ENCODE results near the gene FUT2.

FUT2 gene

DNA sequence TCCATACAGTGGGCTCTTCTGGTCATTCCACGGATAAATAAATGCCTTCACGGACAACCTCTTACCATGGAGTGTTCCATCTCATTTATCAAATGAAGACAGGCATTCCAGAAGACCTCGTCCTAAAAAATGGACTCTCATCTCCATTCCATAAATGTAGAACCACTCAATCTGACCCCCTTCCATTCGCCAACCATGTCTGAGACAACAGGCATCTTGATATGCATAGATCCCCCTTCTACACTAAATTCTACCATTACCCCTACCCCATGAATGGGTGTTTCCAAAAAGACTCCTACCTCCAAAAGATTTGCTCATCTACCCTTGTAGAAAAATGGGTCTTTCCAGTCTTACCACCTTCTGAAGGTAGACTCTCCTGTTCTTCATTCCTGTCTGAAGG is 35.7 kb downstream of the FUT2 start:
- DNase-seq = no peak

DNA sequence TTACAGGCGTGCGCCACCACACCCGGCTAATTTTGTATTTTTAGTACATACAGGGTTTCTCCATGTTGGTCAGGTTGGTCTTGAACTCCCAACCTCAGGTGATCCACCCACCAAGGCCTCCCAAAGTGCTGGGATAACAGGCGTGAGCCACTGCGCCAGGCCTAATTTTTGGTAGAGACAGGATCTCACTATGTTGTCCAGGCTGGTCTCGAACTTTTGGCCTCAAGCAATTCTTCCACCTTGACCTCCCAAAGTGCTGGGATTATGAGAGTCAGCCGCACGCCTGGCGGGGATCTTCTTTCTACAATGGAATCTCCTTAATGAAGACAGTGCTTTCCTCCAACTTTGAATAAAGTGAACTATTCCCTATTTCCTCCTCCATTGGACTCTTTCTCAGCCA is 38.9 kb downstream of the FUT2 start:
- DNase-seq = no peak

DNA sequence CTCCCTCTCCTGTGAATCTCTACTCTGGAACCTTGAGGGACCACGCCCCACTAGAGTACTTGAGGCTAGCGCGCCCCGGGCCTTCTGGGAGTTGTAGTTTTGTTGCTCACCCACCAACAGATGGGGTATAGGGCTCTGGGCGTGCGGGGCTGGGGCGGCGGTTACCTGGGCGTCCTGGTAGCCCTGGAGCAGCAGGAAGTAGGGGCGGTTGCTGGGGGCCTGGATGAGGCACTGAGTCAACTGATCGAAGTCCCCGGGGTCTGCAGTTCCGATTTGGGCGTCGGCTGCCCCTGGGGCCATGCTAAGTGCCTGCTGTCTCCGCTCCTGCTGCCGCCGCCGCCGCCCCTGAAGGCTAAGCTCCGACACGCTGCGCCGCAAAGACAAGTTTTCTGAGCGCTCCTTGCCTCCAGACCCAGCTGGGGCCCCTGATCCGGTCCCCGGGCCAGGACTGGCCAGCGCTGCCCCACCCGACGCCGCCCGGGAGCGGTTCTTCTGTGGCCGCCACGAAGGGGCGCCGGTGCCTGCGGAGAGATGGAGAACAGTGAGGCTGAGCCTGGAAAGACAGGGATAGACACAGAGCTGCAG is 39.4 kb downstream of the FUT2 start:
- peak; percentile 40 for DNase-seq

DNA sequence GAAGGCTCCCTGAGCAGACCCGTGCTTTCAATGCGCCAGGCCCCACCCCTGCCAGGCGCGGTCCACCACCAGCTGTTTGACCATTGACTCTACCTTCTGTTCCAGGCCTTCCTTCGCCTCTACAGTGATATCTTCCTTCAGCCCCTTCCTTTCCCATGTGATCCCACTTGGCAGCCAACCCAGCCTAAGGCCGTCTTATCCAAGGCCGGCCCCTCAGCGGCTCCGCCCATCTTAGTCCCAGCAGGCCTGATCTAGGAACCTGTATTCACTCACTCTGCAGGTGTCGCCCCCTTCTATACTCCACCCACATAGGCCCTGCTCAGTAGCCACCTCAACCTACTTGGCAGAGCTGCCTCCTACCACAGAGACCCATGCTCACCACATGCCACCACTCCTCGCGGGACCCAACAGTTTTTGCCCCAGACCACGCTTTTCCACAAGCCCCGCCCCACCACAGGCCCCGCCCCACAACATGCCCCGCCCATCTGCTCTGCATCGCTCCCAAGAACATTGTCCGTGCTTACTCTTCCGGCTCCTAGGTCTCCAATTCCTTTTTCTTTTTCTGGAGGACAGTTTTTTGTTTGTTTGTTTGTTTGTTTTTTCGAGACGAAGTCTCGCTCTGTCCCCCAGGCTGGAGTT is 41.7 kb downstream of the FUT2 start:
- DNase-seq = peak; percentile 57

DNA sequence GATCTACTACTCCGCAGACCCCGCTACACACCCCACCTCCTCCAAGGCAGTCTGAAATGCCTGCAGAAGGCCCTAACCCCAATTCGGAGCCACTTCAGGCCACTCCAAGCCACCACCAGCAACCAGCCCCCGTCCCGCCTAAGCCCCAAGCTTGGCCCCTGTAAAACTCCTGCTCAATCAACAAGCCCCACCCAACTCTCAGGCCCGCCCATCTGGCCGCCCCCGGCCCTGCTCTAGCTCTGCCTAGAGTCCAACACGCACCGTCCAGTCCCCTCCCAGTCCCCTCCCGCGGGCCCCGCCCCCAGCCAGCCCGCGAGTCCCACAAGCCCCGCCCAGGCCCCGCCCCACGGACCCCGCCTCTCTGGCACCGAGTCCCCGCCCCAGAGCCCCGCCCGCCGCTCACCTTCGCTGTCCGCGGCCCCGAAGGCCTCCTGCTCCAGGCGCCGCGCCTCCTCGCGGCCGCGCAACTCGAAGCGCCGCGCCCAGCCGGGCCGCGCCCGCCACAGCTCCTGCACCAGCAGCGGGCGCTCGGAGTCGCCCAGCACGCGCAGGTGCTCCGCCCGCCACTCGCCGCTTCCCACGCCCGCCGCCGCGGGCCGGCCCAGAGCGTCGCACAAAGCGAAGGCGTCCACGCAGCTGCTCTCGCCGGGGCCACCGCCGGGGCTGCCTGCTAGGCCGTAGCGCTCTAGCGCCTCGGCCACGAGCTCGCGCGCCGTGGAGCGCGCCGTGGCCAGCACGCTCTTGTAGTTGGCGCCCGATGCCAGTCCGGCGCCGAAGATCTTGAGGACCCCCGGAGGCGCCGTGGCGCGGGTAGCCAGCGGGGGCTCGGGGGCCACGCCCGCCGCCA is 43.0 kb downstream of the FUT2 start:
- peak; percentile 94 for DNase-seq

DNA sequence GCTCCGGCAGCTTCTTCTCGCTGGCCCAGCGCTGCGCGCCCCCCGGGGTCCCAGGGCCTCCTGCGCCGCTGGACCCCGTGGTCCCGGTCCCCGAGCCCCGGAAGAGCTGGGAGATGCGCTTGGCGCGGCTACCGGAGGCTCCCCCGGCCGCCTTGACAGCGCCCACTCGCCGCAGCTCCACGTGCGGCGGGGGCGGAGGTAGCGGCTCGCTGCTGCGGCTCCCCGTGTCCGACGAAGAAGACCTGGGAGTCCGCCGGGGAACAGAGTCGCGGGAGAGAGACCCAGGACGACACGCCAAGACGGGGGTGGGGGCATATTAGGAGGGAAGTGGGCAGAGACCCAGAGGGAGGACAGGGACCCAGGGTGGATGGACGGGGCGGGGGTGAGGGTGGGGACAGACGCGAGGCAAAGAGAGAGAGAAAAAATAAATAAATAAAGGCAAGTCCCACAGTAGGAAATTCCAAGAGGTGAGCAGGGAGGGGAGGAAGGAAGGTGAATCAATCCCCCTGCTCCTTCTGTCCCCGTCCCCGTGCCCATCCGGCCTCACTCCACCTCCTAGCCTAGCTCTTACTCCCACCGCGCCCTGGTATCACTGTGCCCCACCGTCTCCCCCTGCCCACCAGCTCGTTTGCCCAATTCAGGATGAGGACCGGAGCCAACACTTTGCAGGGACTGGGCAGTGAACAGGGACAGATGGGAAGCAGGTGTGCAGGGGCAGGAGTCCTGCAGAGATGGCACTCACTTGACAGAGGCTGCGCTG is 43.8 kb downstream of the FUT2 start:
- DNase-seq = no peak

DNA sequence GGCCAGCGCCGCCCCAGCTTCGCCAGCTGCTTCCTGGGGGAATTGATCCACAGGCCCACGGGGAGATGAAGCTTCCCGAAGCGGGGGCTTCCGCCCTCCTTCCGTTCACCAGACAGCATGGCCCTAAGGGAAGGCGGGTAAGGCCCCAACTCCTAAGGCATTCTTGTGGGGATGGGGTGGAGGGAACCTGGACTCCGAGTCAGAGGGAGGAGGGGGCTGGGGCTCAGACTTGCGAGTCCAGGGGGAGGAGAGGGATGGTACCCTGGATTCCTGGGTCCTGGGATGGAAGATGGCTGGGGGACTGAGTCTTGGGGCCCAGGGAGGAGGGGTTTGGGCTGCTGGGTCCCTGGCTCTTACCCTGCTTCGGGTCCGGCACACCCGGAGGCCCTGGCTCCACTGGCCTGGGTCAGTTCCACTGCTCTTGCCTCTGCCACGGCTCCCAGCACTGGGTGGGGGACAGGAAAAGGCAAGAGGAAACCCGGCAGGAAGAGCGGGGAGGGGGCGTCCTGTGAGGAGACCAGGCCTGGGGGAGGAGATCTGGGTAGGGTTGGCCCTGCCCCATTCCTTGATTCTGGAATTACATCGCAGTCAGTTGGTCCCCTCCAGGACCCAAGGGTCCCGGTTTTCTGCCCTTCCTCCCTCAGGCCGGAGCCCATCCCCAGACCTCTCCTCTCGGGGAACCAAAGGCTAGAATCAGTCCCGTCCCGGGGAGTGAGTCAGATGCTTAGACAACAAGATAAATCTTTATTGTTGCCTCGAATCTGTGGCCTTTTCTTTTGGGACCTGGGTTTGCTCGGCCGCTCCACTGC is 44.6 kb downstream of the FUT2 start, which contains the start of gene RASIP1:
TSS of gene RASIP1 (minus strand) at position 447 of the 809 bp plus-strand sequence. CDS start at position 119, 328 bp downstream.
- no peak for DNase-seq

DNA sequence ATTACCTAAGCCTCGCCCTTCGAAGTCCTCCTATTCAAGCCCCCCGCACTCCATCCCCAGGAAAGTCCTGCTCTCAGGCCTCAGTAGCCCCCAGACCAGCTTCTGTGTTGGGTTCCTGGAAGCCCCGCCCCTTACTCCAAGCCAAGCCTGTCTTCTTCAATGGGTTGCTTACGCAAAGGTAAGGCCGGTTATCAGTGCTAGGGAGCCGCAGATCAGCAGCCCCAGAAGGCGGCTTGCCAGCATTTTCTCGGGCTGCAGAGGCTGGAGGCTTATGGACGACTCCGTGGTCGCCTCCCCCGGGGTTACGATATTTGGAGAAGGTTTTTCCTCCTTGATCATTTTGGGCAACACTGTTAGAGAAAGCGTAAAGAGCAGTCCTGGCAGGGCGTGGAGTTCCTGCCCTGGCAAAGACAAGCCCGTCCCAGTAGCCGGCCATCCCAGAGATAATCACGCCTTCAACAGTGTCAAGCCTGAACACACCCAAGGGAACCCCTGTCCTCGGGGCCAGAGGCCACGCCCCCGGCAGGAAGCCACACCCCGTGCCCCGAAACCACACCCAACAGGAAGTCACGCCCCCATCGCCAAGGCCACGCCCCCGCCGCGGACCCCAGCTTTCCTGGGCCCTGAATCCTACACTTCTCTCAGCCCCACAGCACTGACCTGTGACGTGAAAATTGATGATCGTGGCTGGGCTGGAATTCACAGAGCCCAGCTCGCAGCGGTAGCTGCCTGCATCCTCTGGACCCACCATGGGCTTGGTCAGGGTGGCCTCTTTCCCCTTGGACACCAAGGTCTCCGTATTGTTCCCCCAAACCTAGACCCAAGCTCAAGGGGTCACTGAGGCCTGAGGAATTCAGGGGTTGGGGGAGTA is 45.6 kb downstream of the FUT2 start:
- peak; percentile 91 for DNase-seq

DNA sequence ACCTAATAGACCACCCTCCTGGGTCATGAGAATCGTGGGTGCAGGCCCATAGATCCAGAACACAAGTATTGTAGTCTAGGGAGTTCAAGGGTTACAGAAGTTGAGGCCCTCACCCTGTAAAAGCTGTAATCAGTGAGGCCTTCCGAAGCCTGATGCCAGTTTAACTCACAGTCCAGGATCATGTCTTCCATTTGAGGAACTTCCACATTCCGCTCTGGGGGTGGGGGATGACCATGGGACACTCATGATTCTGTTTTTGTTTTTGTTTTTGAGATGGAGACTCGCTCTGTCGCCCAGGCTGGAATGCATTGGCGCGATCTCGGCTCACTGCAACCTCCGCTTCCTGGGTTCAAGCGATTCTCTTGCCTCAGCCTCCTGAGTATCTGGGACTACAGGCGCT is 46.3 kb downstream of the FUT2 start:
- DNase-seq = no peak

DNA sequence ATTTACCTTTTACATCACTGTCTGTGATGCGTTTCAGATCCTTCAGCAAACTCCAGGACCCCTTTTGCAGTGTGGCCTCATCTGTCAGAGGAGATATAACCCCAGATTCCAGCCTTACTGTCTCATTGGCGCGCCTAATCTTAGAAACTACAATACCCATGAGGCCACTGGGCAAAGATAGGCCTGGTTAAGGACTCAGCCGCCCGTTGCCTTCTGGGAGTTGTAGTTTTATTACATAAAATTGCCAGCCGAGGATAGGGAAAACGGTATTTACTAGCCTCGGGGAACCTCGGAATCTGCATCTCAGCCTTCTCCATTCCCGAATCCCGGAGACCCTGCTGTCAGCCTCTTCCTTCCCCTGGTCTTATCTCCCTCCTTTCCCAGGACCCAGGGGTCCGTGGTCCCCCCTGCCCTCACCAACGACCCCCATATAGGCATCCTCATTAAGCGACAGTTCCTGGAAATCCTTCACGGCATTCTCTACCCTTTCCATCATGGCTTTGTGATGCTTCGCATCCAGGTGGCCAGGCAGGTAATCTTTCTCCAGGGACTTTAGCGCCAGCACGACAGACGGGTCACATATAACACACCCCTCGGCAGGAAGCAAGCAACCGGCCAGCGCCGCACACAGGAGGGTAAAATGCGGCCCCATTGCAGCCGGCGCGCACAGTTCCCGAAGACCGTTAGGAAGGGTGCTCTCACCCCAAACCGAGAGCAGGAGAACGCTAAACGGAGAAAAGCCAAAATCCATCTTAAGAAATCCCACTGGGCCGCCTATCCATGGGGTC is 49.6 kb downstream of the FUT2 start:
- peak; percentile 95 for DNase-seq

DNA sequence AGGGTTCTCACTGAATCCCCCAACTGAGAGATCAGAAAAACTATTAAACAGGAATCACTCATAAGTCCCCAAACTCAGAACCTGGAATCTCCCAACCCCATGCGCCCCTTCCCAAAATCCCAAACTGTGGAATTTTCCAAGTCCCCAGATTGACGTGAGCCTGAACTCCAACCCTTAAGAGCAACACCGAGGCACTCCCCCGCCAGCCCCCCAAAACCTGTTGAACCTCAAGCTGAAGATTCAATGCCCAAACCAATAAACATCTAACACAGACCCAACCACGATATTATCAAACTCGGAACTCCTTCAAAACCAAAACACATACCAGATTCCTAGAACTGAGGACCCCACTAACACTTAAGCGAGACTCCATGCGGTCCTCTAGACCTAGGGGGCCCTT is 50.3 kb downstream of the FUT2 start:
- no peak for DNase-seq

DNA sequence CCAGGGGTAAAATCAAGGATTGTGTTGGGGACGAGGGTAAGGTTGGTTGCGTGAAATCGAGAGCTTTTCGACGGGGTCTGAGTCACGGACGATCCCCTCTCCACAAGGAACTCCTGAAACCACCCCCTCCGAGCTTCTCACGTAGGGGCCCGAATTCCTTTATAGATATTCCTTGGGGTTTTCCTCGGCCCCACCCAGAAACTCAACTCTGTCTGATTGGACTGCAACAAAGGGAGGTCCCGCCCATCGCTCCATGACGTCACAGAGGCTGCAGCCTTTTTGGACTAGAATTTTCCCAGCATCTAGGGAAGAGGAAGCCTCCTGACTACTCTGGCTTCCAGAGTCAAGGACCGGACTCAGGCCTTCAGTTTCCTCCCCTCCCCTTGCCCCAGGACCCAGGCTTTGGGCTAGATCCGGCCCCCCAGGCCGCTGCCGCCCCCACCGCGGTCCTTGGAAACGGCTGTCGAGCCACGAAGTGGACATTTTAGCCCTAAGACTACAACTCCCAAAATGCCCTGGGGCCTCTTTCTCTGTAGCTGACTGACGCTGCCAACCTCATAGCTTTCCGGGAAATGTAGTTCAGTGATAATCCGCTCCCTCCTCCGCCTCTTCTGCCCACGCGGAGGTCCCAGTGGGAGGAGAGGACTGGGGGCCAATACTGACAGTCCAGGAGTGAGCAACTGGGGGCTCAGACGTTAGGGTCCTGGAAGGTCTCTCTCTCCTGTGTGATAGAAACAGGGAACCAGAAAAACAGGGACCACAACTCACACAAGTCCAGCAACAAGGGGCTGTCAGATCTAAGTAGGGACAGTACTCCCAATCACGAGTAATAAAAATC is 51.2 kb downstream of the FUT2 start, which contains the start of gene IZUMO1:
TSS of gene IZUMO1 (minus strand) at position 172 of the 838 bp plus-strand sequence. CDS start 1,050 bp downstream, outside the sequence.
- peak; percentile 97 for DNase-seq

DNA sequence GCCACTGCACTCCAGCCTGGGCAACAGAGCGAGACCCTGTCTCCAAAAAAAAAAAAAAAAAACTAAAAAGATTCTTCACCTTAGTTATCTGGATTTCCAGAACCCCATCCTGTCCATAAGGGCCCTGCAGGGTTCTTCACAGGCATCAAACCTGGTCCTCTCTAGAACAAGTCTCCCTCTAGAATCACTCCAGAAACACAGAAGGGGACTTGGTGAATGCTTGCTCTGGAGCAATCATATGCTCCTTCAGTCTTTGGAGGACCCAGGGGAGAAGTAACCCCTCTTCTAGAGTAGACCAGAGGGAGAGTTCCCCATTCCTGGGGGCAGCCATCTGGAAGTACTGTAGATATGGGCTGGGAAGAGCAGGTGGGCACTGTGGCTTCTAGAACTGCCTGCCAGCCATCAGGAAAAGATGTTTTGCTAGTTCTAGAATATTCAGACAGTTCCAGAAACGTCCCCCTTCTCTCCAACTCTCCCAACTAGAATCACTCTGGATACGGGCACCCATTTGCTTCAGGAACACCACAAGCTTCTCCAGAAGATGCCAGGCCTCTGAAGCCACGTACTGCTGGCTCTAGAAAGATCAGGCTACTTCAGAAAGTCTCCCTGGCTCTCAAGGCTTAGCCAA is 53.9 kb downstream of the FUT2 start:
- DNase-seq = no peak

DNA sequence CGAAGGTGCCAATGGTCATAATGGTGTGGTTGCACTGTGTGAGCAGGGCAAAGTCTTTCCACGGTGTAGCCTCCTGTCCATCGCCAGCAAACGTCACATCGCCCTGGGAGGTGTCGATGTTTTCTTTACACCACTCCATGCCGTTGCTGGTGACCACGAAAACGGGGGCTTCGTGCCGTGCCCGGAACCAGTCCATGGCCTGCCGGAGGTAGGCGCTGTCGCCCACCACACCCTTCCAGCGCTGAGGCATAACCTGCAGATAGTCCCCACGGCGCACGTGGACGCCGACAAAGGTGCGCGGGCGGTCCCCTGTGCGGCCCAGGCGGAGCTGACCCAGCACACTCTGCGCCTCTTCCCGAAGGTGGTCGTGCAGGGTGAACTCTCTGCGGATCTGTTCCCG is 54.6 kb downstream of the FUT2 start:
- DNase-seq = no peak

DNA sequence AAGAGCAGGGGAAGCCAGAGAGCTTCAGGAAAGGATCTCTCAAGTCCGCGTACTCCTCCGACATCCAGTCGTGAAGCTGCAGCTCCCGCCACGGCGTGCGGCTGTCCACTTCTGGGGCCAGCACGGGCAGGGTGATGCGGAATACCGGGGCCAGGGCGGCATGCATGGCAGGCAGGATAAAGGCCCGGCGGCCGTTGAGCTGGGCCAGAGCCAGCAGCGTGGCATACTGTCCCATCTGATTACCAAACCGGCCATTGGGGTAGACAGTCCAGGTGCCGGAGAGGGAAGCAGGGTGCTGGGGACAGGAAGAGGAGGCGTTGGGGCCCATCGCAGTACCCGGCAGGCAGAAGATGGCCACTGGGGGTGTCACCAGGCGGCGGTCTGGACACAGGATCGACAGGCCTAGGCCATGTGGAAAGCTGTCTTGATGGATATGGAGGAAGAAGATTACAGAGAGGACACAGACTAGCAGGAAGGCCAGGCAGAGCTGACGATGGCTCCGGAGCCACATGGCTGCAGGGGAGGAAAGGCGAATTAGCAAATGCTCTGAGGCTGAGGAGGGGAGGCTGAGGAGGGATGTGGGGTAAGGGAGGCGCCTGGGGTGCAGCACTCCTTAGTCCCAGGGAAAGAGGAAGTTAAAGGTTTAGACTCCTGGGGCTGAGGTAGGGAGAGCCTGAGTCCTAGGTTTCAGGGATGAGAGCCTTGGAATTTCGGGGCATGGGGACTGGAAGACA is 55.2 kb downstream of the FUT2 start:
- no peak for DNase-seq

DNA sequence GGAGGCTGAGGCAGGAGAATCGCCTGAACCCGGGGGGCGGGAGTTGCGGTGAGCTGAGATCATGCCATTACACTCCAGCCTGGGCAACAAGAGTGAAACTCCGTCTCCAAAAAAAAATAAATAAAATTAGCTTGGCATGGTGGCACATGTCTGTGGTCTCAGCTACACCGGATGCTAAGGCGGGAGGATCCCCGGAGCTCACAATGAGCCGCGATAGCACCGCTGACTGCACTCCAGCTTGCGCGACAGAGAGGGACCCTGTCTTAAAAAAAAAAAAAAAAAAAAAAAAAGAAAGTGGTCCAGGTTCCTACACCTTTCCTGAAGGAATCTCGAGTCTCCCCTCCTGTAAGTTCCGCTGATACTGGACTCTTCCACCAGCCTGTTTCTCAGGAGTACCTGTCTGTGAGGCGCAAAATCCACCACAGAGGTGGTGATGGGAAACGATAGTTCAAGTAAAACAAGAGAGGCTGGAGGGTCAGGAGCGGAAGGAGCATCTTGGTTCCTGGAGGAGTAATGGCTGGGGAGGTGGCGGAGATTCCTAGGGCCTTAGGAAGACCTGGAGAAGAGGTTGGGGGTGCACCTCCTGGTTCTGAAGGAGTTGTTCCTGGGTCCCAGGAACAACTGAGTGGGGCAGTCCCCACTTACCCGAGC is 56.2 kb downstream of the FUT2 start:
- peak; percentile 64 for DNase-seq
